B cell (primary cell): Measurements from ENCODE around the gene GINS2. TPM values are rescaled to one million over a fixed set of nuclear protein-coding genes. Genes with fewer than 3 reads are reported as not detected.

Experiments used
- ATAC-seq: fragments of 200-7000 bp; cut with Tn5 transposase; one replicate; pipeline ENCODE4 v1.10.0; 2021; ENCODE audit warnings: low read depth, mild to moderate bottlenecking, moderate number of reproducible peaks, moderate library complexity
- CTCF ChIA-PET: fragments of 350-600 bp; sonication (Branson Sonifier 250); formaldehyde crosslinking; loops from one replicate; lab custom pipeline; 2021; ENCODE audit warnings: antibody characterized with exemption, inconsistent platforms; lab: Charles Lee
- POLR2A ChIA-PET: fragments of 350-600 bp; sonication (Branson Sonifier 250); formaldehyde crosslinking; loops from one replicate; lab custom pipeline; 2021; ENCODE audit warnings: antibody characterized with exemption; lab: Charles Lee
- DNase-seq: peaks from one replicate; pipeline ENCODE4 v3.0.0; 2013
- H2AFZ ChIP-seq: 2 replicates; pipeline ENCODE4 v1.6.1; 2012; ENCODE audit warnings: mild to moderate bottlenecking, low read depth, low read length; ENCODE audit not compliant: insufficient read depth, poor library complexity, severe bottlenecking
- H3K27ac ChIP-seq, 2 donors: 1 replicate in 1 of 2; 2 replicates in 1 of 2; pipeline ENCODE4 v1.5.1; 2012 to 2013; ENCODE audit warnings: low read length in 2 of 2, mild to moderate bottlenecking in 2 of 2, moderate library complexity in 1 of 2
- H3K27me3 ChIP-seq, 4 experiments: fragments of 200-600 bp in 1 of 4; sonication (generic) in 1 of 4; replicated peaks in 1 of 4; 1 replicate in 2 of 4; 2 replicates in 2 of 4; pipeline versions ENCODE4 v1.6.1 to v1.7.0; 2013 to 2016; ENCODE audit warnings: low read length in 3 of 4, mild to moderate bottlenecking in 2 of 4, mixed read lengths in 1 of 4, moderate library complexity in 1 of 4; ENCODE audit not compliant: insufficient read depth in 4 of 4, control insufficient read depth in 3 of 4; ENCODE audit errors: control extremely low read depth in 1 of 4
- H3K36me3 ChIP-seq, 2 experiments: replicated peaks in 1 of 2; 1 replicate in 1 of 2; 2 replicates in 1 of 2; pipeline versions ENCODE4 v1.6.1 to v1.7.1; 2013; ENCODE audit warnings: low read length in 1 of 2; ENCODE audit not compliant: insufficient read depth in 2 of 2, control insufficient read depth in 1 of 2; ENCODE audit errors: control extremely low read depth in 1 of 2, extremely low read depth in 1 of 2
- H3K4me1 ChIP-seq, 2 donors: fragments of 200-600 bp in 1 of 2; sonication (generic) in 1 of 2; 1 replicate in 1 of 2; 2 replicates in 1 of 2; pipeline versions ENCODE4 v1.5.1 to v1.6.1; 2013 to 2017; ENCODE audit warnings: low read length in 2 of 2; ENCODE audit not compliant: control insufficient read depth in 2 of 2, insufficient read depth in 2 of 2
- H3K4me2 ChIP-seq: replicated peaks from 2 replicates; pipeline ENCODE3; 2012; ENCODE audit warnings: mild to moderate bottlenecking, low read depth, low read length; ENCODE audit not compliant: poor library complexity, severe bottlenecking
- H3K4me3 ChIP-seq, 5 experiments: fragments of 200-600 bp in 1 of 5; sonication (generic) in 1 of 5; 1 replicate in 3 of 5; 2 replicates in 2 of 5; pipeline versions ENCODE4 v1.5.1 to v1.7.0; 2011 to 2016; ENCODE audit warnings: low read length in 4 of 5, mild to moderate bottlenecking in 4 of 5, low read depth in 2 of 5, control low read depth in 1 of 5, moderate library complexity in 1 of 5; ENCODE audit not compliant: insufficient read depth in 1 of 5; ENCODE audit errors: control extremely low read depth in 1 of 5, extremely low read depth in 1 of 5
- H3K79me2 ChIP-seq: fragments of 200-600 bp; sonication (generic); one replicate; pipeline ENCODE4 v1.6.0; 2016; ENCODE audit warnings: low read length; ENCODE audit not compliant: control insufficient read depth, insufficient read depth
- H3K9ac ChIP-seq: fragments of 200-600 bp; sonication (generic); 2 replicates; pipeline ENCODE4 v1.6.1; 2017; ENCODE audit warnings: mild to moderate bottlenecking, low read length, moderate library complexity
- H3K9me3 ChIP-seq, 3 donors: one replicate each; pipeline versions ENCODE4 v1.6.1 to v1.7.1; 2013; ENCODE audit warnings: low read length in 2 of 3; ENCODE audit not compliant: control insufficient read depth in 2 of 3, insufficient read depth in 1 of 3; ENCODE audit errors: control extremely low read depth in 1 of 3
- H4K20me1 ChIP-seq: 2 replicates; pipeline ENCODE4 v1.6.0; 2012; ENCODE audit warnings: mild to moderate bottlenecking, low read length; ENCODE audit not compliant: insufficient read depth, control insufficient read depth, poor library complexity, severe bottlenecking
- H3K27ac Mint-ChIP-seq: one replicate; pipeline ENCODE4 v1.8.0; 2021; ENCODE audit warnings: mixed read lengths
- H3K27me3 Mint-ChIP-seq: one replicate; pipeline ENCODE4 v1.8.0; 2021; ENCODE audit warnings: mixed read lengths
- H3K4me1 Mint-ChIP-seq: one replicate; pipeline ENCODE4 v1.8.0; 2021; ENCODE audit warnings: mixed read lengths
- H3K4me3 Mint-ChIP-seq: one replicate; pipeline ENCODE4 v1.8.0; 2021; ENCODE audit warnings: mixed read lengths
- H3K9me3 Mint-ChIP-seq: one replicate; pipeline ENCODE4 v1.8.0; 2022; ENCODE audit warnings: mixed read lengths; ENCODE audit not compliant: insufficient read depth
- CTCF ChIP-seq: fragments of 200-600 bp; IDR thresholded peaks from one replicate; pipeline ENCODE4 v1.8.0; 2022; ENCODE audit warnings: antibody characterized with exemption, mild to moderate bottlenecking
- EZH2 ChIP-seq: IDR thresholded peaks from 2 replicates; pipeline ENCODE4 v1.6.1; 2012; ENCODE audit warnings: borderline replicate concordance, low read depth, mild to moderate bottlenecking, moderate library complexity, low read length; ENCODE audit not compliant: insufficient read depth, poor library complexity, severe bottlenecking
- WGBS: methylation state at CpG from one replicate; pipeline ENCODE4 v1.1.5; 2013; ENCODE audit warnings: missing lambda C conversion rate; ENCODE audit not compliant: insufficient coverage; 5-methylcytosine and 5-hydroxymethylcytosine counted together
- intact Hi-C: fragments of 100-400 bp; cut with micrococcal nuclease; formaldehyde crosslinking; loops from one replicate; pipeline ENCODE4 v1.10.0; 2022
- polyA plus RNA-seq: library from polyadenylated mRNA; depleted of rRNA; stranded (reverse); fragments of >200 nt; gene quantifications from 2 replicates; pipeline ENCODE4 v1.2.3, GENCODE V29; 2012
- total RNA-seq, 2 donors: library from RNA; stranded (reverse); fragments of 120-200 nt in 1 of 2; gene quantifications; 1 replicate in 1 of 2; 2 replicates in 1 of 2; pipeline versions ENCODE4 v1.2.3 to v1.2.4, GENCODE V29; 2013 to 2022

The GINS2 gene
- total and polyA plus RNA-seq, 2 donors (not counting 1 experiment from before 2014, with no cell fraction given): 0.52 to 4.2 TPM

GRCh38 chr16:85674828-85675227 is 13.9 kb downstream of the GINS2 start:
- Histone ChIP-seq H3K79me2 (no peaks in the 10 kb centered on the region), H3K4me2 (no peak overlapping the region), H3K27me3 (no peaks in the 10 kb centered on the region), H2AFZ (no peak overlapping the region), H3K27ac (no peak overlapping the region), H3K9me3 (no peaks in the 10 kb centered on the region), H3K4me3 (no peak overlapping the region), H3K4me1 (peaks cover 0 to 2% of the 10 kb centered on the region in 2 donors), H3K9ac (no peak overlapping the region), H3K36me3 (peaks cover 0 to 58% of the 10 kb centered on the region in 2 experiments), H4K20me1 (peaks cover 6% of the 10 kb centered on the region)
- DNase-seq (no peak), ATAC-seq (no peak)
- 85% methylated on average over 6 of the region's 6 CpGs for WGBS
- peaks cover 3% of the 10 kb centered on the region for H3K4me1 Mint-ChIP-seq
- no peak overlapping the region for H3K4me3 Mint-ChIP-seq
- H3K27ac Mint-ChIP-seq: peak overlapping the region; percentile 46
- CTCF ChIA-PET: interaction anchor here (0.9 to 9.6 kb wide), 15 partner anchors 11 to 146 kb away, joined by 3 to 61 read pairs (median 4); no protein-coding TSS in a partner anchor
- TF ChIP-seq CTCF (no peak), EZH2 (no peak)
- intact Hi-C loops: loop anchor here (1.0 kb wide), 2 partner anchors 43 to 84 kb away; no protein-coding TSS in a partner anchor
- no peaks in the 10 kb centered on the region for H3K27me3 Mint-ChIP-seq
- POLR2A ChIA-PET: no interaction called here
- H3K9me3 Mint-ChIP-seq: no peaks in the 10 kb centered on the region

- Histone ChIP-seq H3K9me3 (no peaks in the 10 kb centered on the region), H3K4me3 (no peak overlapping the region), H3K79me2 (no peaks in the 10 kb centered on the region), H2AFZ (no peak overlapping the region), H3K27ac (no peak overlapping the region), H3K36me3 (peaks cover 0 to 62% of the 10 kb centered on the region in 2 experiments), H3K9ac (no peak overlapping the region), H3K27me3 (no peaks in the 10 kb centered on the region), H3K4me2 (no peak overlapping the region), H3K4me1 (no peaks in the 10 kb centered on the region), H4K20me1 (peaks cover 10% of the 10 kb centered on the region)
- no peak for TF ChIP-seq CTCF
- TF ChIP-seq EZH2: no peak
- Mint-ChIP-seq H3K27ac (peak overlapping the region; percentile 57), H3K4me1 (no peaks in the 10 kb centered on the region), H3K27me3 (no peaks in the 10 kb centered on the region), H3K9me3 (no peaks in the 10 kb centered on the region), H3K4me3 (no peak overlapping the region)
- ChIA-PET CTCF (interaction anchor here (0.9 to 9.6 kb wide), 9 partner anchors 11 to 147 kb away, joined by 3 to 61 read pairs (median 4); no protein-coding TSS in a partner anchor), POLR2A (no interaction called here)
- intact Hi-C loops: no loop called here
- no peak for ATAC-seq
- 100% methylated on average over 3 of the region's 4 CpGs for WGBS
- DNase-seq: no peak
Measured at GRCh38 chr16:85674418-85674755, 14.4 kb downstream of the GINS2 start.
